IPS DF 6.9 (cell line): Measurements from ENCODE around the gene IGF2BP1.

ENCODE experiments used
- DNase-seq: peaks from one replicate; pipeline ENCODE4 v3.0.0-alpha.2; 2013; ENCODE audit warnings: low read depth, low spot score
- H3K27ac ChIP-seq: one replicate; pipeline ENCODE4 v1.5.1; 2013; ENCODE audit warnings: low read length, control low read depth
- H3K27me3 ChIP-seq: 2 replicates; pipeline ENCODE4 v1.6.1; 2013; ENCODE audit warnings: mild to moderate bottlenecking, low read length; ENCODE audit not compliant: control insufficient read depth, insufficient read depth
- H3K36me3 ChIP-seq: 2 replicates; pipeline ENCODE4 v1.6.1; 2013; ENCODE audit warnings: low read length; ENCODE audit not compliant: control insufficient read depth, insufficient read depth
- H3K4me1 ChIP-seq: 2 replicates; pipeline ENCODE4 v1.6.1; 2013; ENCODE audit warnings: low read length; ENCODE audit not compliant: control insufficient read depth, insufficient read depth
- H3K4me3 ChIP-seq: 2 replicates; pipeline ENCODE4 v1.5.1; 2013; ENCODE audit warnings: mild to moderate bottlenecking, low read length
- H3K9me3 ChIP-seq: 2 replicates; pipeline ENCODE4 v1.6.1; 2013; ENCODE audit warnings: low read length, inconsistent platforms; ENCODE audit not compliant: control insufficient read depth, insufficient read depth
- WGBS: extraction: QIAGEN DNeasy Blood & Tissue Kit; methylation state at CpG from one replicate; pipeline ENCODE4 v1.1.7; 2013; ENCODE audit warnings: mixed read lengths, missing lambda C conversion rate; ENCODE audit not compliant: insufficient read length, insufficient coverage; 5-methylcytosine and 5-hydroxymethylcytosine counted together

The IGF2BP1 gene

GRCh38 chr17:48981927-48982539, 15.2 kb upstream of the IGF2BP1 start:
- no peak for DNase-seq
- H3K4me1 ChIP-seq, result no peaks in the 10 kb centered on the region
- H3K27ac ChIP-seq, result no peak overlapping the region
- WGBS, result no CpG with 5 or more reads among the region's 3 CpGs
- H3K27me3 ChIP-seq, result no peaks in the 10 kb centered on the region
- H3K36me3 ChIP-seq, result no peaks in the 10 kb centered on the region
- no peak overlapping the region for H3K4me3 ChIP-seq
- H3K9me3 ChIP-seq, result no peaks in the 10 kb centered on the region

GRCh38 chr17:48985436-48986245, 11.5 kb upstream of the IGF2BP1 start:
- WGBS, result no CpG with 5 or more reads among the region's 13 CpGs
- no peaks in the 10 kb centered on the region for H3K9me3 ChIP-seq
- no peak for DNase-seq
- H3K27me3 ChIP-seq, result no peaks in the 10 kb centered on the region
- no peaks in the 10 kb centered on the region for H3K4me1 ChIP-seq
- no peak overlapping the region for H3K27ac ChIP-seq
- H3K36me3 ChIP-seq, result no peaks in the 10 kb centered on the region
- H3K4me3 ChIP-seq, result no peak overlapping the region

GRCh38 chr17:48989100-48989499, 8.1 kb upstream of the IGF2BP1 start:
- H3K36me3 ChIP-seq, result no peaks in the 10 kb centered on the region
- H3K9me3 ChIP-seq, result no peaks in the 10 kb centered on the region
- no peak for DNase-seq
- H3K27me3 ChIP-seq, result no peaks in the 10 kb centered on the region
- no CpG with 5 or more reads among the region's 4 CpGs for WGBS
- H3K27ac ChIP-seq, result no peak overlapping the region
- no peaks in the 10 kb centered on the region for H3K4me1 ChIP-seq
- H3K4me3 ChIP-seq, result no peak overlapping the region

- Histone ChIP-seq H3K27me3 (no peaks in the 10 kb centered on the region), H3K9me3 (no peaks in the 10 kb centered on the region), H3K36me3 (no peaks in the 10 kb centered on the region), H3K4me1 (no peaks in the 10 kb centered on the region), H3K27ac (no peak overlapping the region), H3K4me3 (no peak overlapping the region)
- WGBS, result no CpG with 5 or more reads among the region's 2 CpGs
- no peak for DNase-seq
These were observed 6.3 kb upstream of the IGF2BP1 start for GRCh38 chr17:48990882-48991357.

- WGBS, result no CpG with 5 or more reads among the region's 2 CpGs
- H3K27me3 ChIP-seq, result no peaks in the 10 kb centered on the region
- H3K27ac ChIP-seq, result no peak overlapping the region
- no peaks in the 10 kb centered on the region for H3K9me3 ChIP-seq
- DNase-seq, result no peak
- H3K4me3 ChIP-seq, result no peak overlapping the region
- no peaks in the 10 kb centered on the region for H3K36me3 ChIP-seq
- H3K4me1 ChIP-seq, result no peaks in the 10 kb centered on the region
These were observed 4.7 kb upstream of the IGF2BP1 start for GRCh38 chr17:48992444-48992843.

- Histone ChIP-seq H3K36me3 (no peaks in the 10 kb centered on the region), H3K9me3 (no peaks in the 10 kb centered on the region), H3K4me3 (no peak overlapping the region), H3K27ac (no peak overlapping the region), H3K27me3 (no peaks in the 10 kb centered on the region), H3K4me1 (no peaks in the 10 kb centered on the region)
- DNase-seq, result no peak
These were observed 3.9 kb upstream of the IGF2BP1 start for GRCh38 chr17:48993305-48993704.

GRCh38 chr17:48993951-48994350, 3.2 kb upstream of the IGF2BP1 start:
- H3K36me3 ChIP-seq, result no peaks in the 10 kb centered on the region
- no peak overlapping the region for H3K27ac ChIP-seq
- no peak for DNase-seq
- H3K4me3 ChIP-seq, result no peak overlapping the region
- no peaks in the 10 kb centered on the region for H3K27me3 ChIP-seq
- no peaks in the 10 kb centered on the region for H3K4me1 ChIP-seq
- no peaks in the 10 kb centered on the region for H3K9me3 ChIP-seq

GRCh38 chr17:48994549-48995303, 2.5 kb upstream of the IGF2BP1 start:
- Histone ChIP-seq H3K4me3 (peak overlapping the region; percentile 91; the same call in 1 of the 2 replicates), H3K36me3 (no peaks in the 10 kb centered on the region), H3K9me3 (no peaks in the 10 kb centered on the region), H3K4me1 (no peaks in the 10 kb centered on the region), H3K27ac (no peak overlapping the region), H3K27me3 (no peaks in the 10 kb centered on the region)
- WGBS, result no CpG with 5 or more reads among the region's 3 CpGs
- DNase-seq, result no peak

- no peaks in the 10 kb centered on the region for H3K36me3 ChIP-seq
- H3K9me3 ChIP-seq, result no peaks in the 10 kb centered on the region
- no peak overlapping the region for H3K27ac ChIP-seq
- no peaks in the 10 kb centered on the region for H3K27me3 ChIP-seq
- DNase-seq, result no peak
- no CpG with 5 or more reads among the region's 46 CpGs for WGBS
- peak overlapping the region; percentile 91 for H3K4me3 ChIP-seq
- no peaks in the 10 kb centered on the region for H3K4me1 ChIP-seq
These were observed 1.7 kb upstream of the IGF2BP1 start for GRCh38 chr17:48995304-48995973.

GRCh38 chr17:48995974-48996721, 1.0 kb upstream of the IGF2BP1 start:
- peak; percentile 84 for DNase-seq
- H3K9me3 ChIP-seq, result no peaks in the 10 kb centered on the region
- no peaks in the 10 kb centered on the region for H3K27me3 ChIP-seq
- H3K27ac ChIP-seq, result peak overlapping the region; percentile 44
- H3K36me3 ChIP-seq, result no peaks in the 10 kb centered on the region
- WGBS, result no CpG with 5 or more reads among the region's 66 CpGs
- no peaks in the 10 kb centered on the region for H3K4me1 ChIP-seq
- H3K4me3 ChIP-seq, result peak overlapping the region; percentile 91
